GM18517 (cell line): ENCODE results near the gene CAMK2A.

Experiments
- ATAC-seq: cut with Tn5 transposase; IDR thresholded peaks from one replicate; pipeline ENCODE4 v1.9.1; 2021; ENCODE audit warnings: mild to moderate bottlenecking, moderate library complexity; ENCODE audit not compliant: unreplicated experiment

The CAMK2A gene

GRCh38 chr5:150189728-150190502, 99.7 kb downstream of the CAMK2A start, which contains the start of gene SLC6A7:
Gene SLC6A7, plus strand, starts transcription at chr5:150190062. Its CDS starts 266 bp downstream, at chr5:150190328.
- ATAC-seq, result no peak

GRCh38 chr5:150189326-150189725, 100.2 kb downstream of the CAMK2A start:
- no peak for ATAC-seq

- no peak for ATAC-seq
Measured at GRCh38 chr5:150188146-150188842, 101.3 kb downstream of the CAMK2A start.

- no peak for ATAC-seq
Measured at GRCh38 chr5:150186897-150187296, 102.7 kb downstream of the CAMK2A start.

- ATAC-seq, result no peak
Measured at GRCh38 chr5:150186137-150186536, 103.4 kb downstream of the CAMK2A start.

- ATAC-seq, result no peak
Measured at GRCh38 chr5:150184990-150185912, 104.3 kb downstream of the CAMK2A start.

GRCh38 chr5:150184006-150184405, 105.6 kb downstream of the CAMK2A start:
- ATAC-seq, result no peak

GRCh38 chr5:150183436-150183835, 106.1 kb downstream of the CAMK2A start:
- ATAC-seq, result no peak

GRCh38 chr5:150182774-150183173, 106.8 kb downstream of the CAMK2A start:
- no peak for ATAC-seq

- ATAC-seq, result no peak
Measured at GRCh38 chr5:150181766-150182545, 107.6 kb downstream of the CAMK2A start.

- no peak for ATAC-seq
Measured at GRCh38 chr5:150181027-150181426, 108.5 kb downstream of the CAMK2A start.

- ATAC-seq, result no peak
Measured at GRCh38 chr5:150180241-150181026, 109.1 kb downstream of the CAMK2A start.

GRCh38 chr5:150179019-150179620, 110.5 kb downstream of the CAMK2A start:
- no peak for ATAC-seq

- no peak for ATAC-seq
Measured at GRCh38 chr5:150178262-150178661, 111.3 kb downstream of the CAMK2A start.

- no peak for ATAC-seq
Measured at GRCh38 chr5:150177721-150178120, 111.9 kb downstream of the CAMK2A start.

GRCh38 chr5:150176745-150177477, 112.7 kb downstream of the CAMK2A start:
- no peak for ATAC-seq

- ATAC-seq, result no peak
Measured at GRCh38 chr5:150175536-150175935, 114.0 kb downstream of the CAMK2A start.

- ATAC-seq, result no peak
Measured at GRCh38 chr5:150175076-150175475, 114.5 kb downstream of the CAMK2A start.
